Choroid plexus epithelial cell (primary cell): ENCODE data around the gene TFB2M.

Experiments used
- DNase-seq: peaks from one replicate; pipeline ENCODE4 v3.0.0-alpha.2; 2010; ENCODE audit warnings: low read depth
- H3K4me3 ChIP-seq: 2 replicates; pipeline ENCODE4 v1.5.1; 2011; ENCODE audit warnings: low read depth, mild to moderate bottlenecking, control low read depth, low read length, moderate library complexity
- CTCF ChIP-seq: conservative IDR thresholded peaks from 2 replicates; pipeline ENCODE4 v1.5.1; 2011; ENCODE audit warnings: low read depth, mild to moderate bottlenecking, control low read depth, inconsistent platforms, low read length, moderate library complexity

TFB2M gene

GRCh38 chr1:246583056-246583440 lies 17.0 kb upstream of the TFB2M start:
- no peak overlapping the region for H3K4me3 ChIP-seq
- DNase-seq = no peak
- TF ChIP-seq CTCF = no peak

- H3K4me3 ChIP-seq = no peak overlapping the region
- TF ChIP-seq CTCF = no peak
- no peak for DNase-seq
Measured at GRCh38 chr1:246582301-246583055, 16.4 kb upstream of the TFB2M start.

GRCh38 chr1:246580497-246581370 lies 14.7 kb upstream of the TFB2M start:
- H3K4me3 ChIP-seq = no peak overlapping the region
- no peak for DNase-seq
- TF ChIP-seq CTCF = no peak

GRCh38 chr1:246579818-246580217 lies 13.8 kb upstream of the TFB2M start:
- H3K4me3 ChIP-seq = no peak overlapping the region
- DNase-seq = no peak
- no peak for TF ChIP-seq CTCF

GRCh38 chr1:246577720-246578106 lies 11.7 kb upstream of the TFB2M start:
- no peak for DNase-seq
- no peak overlapping the region for H3K4me3 ChIP-seq
- no peak for TF ChIP-seq CTCF

GRCh38 chr1:246577082-246577719 lies 11.1 kb upstream of the TFB2M start:
- TF ChIP-seq CTCF = no peak
- H3K4me3 ChIP-seq = no peak overlapping the region

More at GRCh38 chr1:246577082-246577719, 11.1 kb upstream of the TFB2M start:
- DNase-seq = no peak
